GM19239 (cell line): Measurements from ENCODE around the gene FYB1.
A peak's percentile ranks its signal among the peaks of the same experiment; 100 is the strongest.
"Not testable (repeated sequence)": the region's sequence is repeated elsewhere in the genome, so short reads cannot be mapped to it uniquely, and the experiment has no call there.

ENCODE experiments used
- DNase-seq: peaks from one replicate; pipeline ENCODE4 v3.0.0; 2011; ENCODE audit warnings: low spot score; ENCODE audit not compliant: insufficient read length
- FAIRE-seq: peaks from 2 replicates; lab custom pipeline; 2011; peaks lifted over from hg19 to GRCh38; lab: Jason Lieb, UNC

The FYB1 gene

DNA sequence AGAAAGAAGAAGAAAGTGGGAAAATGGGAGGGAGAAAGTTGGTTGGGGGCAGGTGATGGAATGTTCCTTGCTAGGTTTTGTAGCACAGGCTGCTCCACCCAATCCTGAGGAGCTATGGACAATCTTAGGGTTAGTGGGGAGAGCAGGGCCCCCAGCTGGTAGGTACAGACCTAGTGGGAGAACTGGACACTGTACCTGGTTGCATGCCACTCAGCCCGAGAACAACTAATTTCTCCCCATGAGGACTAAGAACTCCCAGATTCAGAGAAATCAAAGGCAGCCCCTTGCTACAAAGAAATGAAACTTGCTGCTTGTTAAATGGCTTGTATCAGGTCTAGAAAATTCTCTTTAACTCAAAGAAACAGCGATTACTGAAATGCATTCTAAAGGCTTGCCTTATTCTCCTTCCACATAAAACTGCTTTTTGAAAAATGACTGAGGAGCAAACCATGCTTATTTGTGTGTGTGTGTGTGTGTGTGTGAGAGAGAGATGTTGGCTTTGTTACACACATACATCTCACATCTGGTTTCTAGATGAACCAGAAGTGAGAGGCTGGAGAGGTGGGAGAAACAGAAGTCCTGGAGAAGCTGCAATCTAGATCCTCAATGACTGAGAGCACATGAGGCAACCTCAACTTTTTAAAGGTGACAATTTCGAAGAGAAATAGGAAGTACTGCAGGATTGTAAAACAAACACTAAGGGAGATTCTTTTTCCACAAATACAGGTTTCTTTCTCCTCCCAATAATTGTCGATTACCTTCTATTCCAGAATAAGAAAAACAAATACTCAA is 28.9 kb downstream of the FYB1 start:
- FAIRE-seq (peak; percentile 33), DNase-seq (no peak)

DNA sequence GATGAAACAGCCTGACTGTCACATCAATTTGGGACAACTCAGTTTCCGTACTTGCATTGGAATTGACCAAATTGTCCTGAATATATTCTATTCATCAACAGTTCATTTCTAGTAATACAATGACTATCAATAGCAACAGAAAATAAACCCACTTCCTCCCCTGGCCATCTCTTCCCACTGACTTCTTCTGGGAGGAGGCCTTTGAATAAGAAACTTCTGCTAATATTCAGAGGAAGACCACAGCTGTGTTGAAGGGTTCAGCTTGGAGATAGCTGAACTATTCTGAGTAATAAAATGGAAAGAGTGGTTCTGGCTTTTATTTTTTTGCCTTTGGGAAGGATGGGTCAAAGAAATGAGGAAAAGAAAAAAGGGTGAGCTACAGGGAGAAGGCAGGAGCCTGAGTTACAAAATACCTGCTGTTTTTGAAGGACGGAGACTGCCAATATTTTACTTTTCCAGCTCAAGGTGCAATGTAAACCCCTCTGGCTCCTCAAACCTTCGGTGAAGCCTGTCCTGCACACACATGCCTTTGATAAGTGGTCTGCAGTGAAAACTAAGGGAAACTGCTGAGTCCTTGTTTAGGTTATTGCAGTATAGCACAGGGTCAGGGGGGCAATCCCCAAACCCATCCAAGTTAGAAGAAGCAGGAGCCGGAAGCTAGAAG is 29.9 kb downstream of the FYB1 start:
- peak; percentile 14 for FAIRE-seq
- DNase-seq = no peak

DNA sequence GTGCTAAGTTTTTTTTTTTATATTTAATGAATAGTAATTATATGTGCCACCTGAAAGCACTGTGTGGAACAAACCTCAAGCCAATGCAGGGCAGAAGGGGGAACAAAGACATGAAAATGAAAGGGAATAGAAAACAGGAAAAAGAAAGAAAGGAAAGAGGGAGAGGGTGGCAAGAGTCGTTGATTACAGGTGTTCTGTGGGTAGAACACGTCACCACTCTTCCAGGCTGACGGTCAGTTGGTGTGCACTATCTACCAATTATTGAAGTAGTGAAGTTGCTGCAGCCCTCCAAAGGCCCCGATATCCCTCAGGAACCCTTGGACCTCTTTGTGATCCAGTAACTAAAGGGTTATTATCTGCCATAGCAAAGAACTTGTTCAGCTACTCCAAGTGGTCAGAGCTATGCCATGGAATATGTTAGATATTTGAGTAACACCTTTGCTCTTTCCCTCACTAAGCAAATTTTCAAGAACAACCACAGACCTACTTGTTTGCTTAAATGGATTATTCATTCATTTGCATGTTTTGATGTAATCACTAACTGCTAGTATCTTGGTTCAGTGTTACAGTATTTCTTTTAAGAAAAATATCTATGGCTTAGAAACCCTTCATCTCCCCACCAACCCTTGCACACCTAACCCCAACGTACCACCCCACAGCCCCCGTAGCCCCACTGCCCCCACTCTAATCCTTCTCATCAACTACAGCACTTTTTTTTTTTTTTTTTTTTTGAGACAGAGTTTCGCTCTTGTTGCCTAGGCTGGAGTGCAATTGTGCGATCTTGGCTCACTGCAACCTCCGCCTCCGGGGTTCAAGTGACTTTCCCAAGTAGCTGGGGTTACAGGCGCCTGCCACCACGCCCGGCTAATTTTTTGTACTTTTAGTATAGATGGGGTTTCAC is 31.3 kb downstream of the FYB1 start:
- FAIRE-seq (no peak), DNase-seq (no peak)

DNA sequence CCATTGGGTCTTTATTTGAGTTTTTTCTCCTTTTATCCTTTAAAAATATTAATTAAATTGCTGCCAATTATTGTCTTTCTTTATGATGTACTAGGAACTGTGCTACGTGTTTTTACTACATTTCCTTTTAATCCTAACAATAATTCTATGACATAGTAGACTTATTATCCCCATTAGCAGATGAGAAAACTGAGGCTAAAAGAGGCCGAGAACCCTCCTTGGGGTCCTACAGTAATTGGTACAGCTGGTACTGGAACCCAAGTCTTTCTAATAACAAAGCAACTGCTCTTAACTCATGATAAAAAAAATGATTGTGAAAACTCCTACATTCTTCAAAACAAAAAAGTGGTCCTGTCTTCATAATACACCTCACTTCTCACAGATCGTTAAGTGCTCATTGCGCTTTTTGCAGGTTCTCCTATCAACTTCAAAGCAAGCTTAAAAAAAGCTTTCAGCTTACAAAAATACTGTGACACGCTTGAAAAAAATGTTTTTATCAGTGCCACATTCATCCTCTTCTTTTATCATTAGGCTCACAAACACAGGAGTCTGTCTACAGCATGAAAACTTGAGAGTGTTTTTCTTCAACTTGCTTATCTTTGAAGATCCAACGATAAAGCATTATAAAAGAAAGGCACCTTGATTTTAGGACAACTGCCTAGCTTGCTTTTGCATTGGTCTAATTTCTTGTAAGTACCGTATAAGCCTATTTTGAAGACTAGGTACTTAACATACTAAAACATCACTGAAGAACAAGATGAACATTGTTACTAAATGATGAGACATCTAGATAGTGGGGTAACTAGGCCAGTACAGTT is 32.4 kb downstream of the FYB1 start:
- DNase-seq (no peak), FAIRE-seq (no peak)

DNA sequence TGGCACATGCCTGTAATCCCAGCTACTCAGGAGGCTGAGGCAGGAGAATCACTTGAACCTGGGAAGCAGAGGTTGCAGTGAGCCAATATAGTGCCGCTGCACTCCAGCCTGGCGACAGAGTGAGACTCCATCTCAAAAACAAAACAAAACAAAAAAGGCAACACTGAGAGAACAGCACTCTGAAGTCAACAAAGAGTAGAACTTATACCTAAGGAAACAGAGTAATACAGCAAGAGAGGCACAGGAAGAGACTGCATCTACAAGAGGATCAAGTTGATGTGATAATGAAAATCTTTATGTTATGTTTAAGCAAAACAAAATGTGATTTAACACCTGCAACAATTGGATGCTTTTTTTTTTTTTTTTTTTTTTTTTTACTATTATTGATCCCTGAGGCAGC is 33.1 kb downstream of the FYB1 start:
- DNase-seq = no peak
- no peak for FAIRE-seq

DNA sequence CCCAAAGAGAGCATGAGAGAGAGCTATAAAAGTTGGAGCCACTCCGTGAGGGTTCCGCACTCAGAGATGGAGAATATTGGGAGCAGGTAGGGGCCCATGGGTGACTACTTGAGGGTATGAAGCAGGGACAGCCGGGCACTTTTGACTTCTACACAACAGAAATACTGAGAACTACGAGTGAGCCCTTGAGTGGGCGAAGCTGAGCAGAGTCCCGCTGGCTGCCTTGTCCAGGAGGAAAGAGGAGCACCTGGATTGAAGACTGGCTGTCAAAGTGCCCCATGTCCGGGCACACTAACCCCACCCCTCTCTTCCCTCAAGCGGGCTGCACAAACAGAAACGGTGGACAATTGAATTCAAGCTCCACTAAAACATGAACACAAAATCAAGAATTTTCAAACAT is 33.6 kb downstream of the FYB1 start:
- no peak for FAIRE-seq
- DNase-seq = no peak

DNA sequence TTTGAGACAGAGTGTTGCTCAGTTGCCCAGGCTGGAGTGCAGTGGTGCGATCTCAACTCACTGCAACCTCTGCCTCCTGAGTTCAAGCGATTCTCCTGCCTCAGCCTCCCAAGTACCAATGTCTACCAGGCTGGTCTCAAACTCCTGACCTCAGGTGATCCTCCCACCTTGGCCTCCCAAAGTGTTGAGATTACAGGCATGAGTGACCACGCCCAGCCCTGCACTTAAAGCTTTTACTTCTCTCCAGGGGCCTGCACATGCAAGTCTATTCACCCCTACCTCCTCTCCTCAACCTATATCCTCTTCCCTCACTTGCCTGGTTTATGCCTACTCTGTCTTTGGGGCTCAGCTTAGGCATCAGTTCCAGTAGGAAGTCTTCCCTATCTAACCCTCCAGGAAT is 39.8 kb downstream of the FYB1 start:
- DNase-seq, FAIRE-seq: not testable (repeated sequence)

DNA sequence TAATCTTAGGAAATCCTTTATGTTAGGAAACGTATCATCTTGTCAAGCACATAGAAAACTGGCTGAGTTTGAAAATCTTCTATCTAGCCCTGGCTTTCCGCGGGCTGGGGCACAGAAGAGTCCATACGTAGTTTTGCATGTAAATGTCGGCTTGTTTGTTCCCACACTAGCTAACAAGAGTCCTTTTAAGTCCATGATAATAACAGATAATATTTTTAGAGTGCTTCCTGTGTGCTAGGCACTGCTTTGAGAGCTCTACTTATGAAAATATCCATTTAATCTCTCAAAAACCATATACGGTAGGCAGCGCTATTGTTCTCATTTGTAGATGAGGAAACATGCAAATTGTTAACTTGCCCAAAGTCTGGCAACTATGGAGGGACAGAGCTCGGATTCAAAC is 40.5 kb downstream of the FYB1 start:
- DNase-seq (no peak), FAIRE-seq (no peak)

DNA sequence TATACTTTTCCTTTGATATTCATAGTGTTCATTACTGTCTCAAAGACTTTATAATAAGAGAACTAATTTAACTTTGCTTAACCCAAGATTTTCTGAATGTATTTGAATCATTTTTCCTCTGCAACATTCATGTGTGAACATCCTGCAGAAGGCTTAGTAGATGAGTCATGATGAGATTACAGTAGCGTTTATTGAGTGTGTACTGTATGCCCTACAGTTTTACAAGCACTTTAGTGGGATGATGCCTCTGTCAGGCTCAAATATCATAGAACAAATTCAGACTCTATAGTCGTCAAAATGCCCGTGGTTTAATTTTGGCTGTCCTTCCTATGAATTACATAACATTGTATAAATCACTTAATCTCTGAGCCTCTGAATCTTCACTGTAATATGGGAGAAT is 41.2 kb downstream of the FYB1 start:
- FAIRE-seq (no peak), DNase-seq (no peak)

DNA sequence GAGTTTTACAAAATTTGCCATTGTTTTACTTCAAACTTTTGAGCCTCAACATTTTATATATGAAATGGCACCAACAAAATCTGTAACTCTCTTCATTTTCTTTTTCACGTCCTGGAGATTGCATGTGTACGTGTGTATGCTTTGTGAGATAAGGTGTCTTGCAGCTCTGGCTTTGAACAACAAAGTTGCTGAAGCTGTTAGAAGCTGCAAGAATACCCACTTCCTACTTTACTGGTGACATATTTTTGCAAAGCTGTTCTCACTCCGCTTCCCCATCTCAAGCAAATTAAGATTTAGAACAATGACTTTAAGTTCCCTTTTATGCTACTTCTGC is 41.8 kb downstream of the FYB1 start:
- FAIRE-seq (no peak), DNase-seq (no peak)

DNA sequence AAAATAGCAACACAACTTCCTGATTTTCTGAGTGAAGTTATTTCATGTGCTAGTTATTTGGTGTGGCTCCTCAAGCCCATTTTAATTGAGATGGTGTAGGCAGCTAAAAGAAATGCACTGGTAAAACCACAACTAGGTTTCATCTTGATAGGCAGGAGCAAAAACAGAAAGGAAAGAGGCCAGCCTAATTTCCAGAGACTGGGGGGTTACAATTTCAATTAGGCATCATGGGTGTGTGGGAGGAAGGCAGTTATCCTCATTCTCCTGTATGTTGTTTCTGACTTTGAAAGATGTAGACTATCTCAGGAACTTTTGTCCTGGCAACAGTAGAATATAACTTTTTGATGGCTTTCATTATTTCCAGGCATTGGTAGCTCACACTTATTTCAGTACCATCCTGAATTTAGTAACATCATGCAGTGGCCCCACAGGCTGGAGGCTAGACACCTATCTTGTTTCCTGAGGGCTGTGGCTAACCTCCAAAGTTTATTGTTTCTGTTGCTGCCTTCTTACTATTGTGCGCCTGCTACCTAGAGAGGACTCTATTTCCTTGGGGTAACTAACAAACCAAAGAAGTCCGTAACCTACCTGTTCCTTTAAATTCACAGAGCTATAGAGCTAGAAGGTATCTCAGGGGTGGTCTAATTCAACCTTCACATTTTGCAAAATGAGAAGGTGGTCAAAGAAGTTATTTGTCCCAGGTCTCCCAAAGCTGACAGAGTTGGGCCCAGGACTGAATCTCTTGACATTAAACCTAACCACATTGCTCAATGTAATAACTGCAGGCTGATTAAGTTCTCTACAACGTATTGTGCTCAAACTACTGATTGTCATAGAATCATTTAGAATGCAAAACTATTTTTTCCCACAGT is 42.4 kb downstream of the FYB1 start:
- DNase-seq (no peak), FAIRE-seq (no peak)

DNA sequence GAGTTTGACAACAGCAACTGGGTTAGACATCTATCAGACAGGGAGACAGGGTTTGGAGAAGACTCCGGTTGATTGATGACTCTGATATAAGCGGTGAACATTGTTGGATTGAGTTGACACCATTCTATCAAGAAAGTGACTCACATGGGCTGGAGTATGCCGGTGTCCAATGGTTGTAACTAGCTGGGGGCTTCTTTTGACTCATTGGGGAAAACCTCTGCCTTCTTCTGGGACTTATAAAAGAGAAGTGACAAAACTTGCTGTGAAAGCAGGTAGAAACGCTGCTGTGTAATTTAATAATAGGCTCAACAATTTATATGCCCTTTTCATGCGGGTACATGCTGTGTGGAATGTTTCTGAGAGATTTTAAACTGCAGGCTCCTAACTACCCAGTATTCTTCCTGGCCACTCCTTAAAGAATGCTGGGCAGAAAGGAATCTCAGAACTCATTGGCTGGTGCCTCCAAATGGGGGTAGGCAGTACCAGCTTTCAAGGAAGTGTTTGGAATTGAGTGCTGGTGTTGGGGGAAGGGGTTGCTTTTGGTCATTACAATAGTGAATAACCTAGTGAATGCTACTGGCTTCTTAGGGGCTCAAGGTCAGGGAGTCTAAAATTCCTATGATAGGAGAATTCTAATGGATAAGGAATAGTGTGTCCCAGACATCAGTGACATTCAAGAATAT is 43.9 kb downstream of the FYB1 start:
- FAIRE-seq (no peak), DNase-seq (no peak)

DNA sequence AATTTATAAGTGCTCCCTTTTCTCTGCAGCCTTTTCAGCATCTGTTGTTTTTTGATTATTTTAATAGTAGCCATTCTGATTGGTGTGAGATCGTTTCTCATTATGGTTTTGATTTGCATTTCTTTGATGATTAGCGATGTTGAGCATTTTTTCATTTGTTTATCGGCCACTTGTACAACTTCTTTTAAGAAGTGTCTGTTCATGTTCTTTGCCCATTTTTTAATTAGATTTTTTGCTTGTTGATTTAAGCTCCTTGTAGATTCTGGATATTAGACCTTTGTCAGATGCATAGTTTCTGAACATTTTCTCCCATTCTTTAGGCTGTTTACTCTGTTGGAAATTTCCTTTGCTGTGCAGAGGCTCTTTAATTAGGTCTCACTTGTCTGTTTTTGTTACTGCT is 46.3 kb downstream of the FYB1 start:
- no peak for FAIRE-seq
- no peak for DNase-seq

DNA sequence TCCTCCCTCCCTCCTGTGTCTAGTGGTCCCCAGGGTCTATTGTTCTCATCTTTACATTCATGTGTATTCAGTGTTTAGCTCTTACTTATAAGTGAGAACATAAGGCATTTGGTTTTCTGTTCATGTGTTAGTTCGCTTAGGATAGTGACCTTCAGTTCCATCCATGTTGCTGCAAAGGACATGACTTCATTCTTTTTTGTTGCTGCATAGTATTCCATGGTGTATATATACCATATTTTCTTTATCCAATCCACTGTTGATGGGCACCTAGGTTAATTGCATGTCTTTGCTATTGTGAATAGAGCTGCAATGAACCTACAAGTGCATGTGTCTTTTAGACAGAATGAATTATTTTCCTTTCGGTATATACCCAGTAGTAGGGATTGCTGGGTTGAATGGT is 46.8 kb downstream of the FYB1 start:
- DNase-seq = no peak

DNA sequence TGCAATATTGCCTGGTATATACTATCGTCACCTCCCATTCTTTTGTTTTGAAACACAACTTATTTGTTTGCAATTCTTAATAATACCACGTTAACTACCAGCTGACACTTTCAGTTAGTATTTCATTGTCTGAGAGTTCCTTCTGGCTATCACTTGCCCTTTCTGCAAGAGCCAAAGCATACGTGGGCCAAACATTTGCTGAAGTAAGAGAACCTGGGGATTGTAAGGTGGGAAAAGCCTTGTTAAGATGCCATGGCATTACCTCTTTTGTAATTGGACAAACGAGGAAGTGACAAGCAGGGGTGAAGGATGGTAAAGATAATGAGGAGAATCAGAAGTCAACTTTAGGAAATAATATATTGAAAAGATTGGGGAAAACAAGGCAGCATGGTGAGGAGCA is 47.7 kb downstream of the FYB1 start:
- no peak for FAIRE-seq
- DNase-seq = no peak

More for the DNA sequence above, 46.8 kb downstream of the FYB1 start:
- FAIRE-seq = no peak

DNA sequence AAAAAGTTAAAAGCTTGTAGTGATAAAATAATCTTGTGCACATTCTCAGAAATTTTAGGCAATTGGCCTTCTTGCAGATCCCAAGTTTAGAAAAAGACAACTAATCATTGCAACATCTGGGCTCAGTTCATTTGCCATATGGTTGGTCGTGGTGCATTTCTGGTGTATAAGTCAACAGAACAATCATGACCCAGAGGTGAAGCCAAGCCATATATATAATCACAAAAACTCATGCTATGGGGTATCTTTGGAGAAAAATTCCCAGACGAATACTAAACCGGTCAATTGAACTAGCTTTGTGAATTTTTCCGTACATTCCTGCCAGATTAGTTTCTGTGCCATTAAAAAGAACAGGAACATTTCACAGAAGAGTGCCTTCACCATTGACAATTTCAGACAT is 50.3 kb downstream of the FYB1 start:
- FAIRE-seq (no peak), DNase-seq (no peak)

DNA sequence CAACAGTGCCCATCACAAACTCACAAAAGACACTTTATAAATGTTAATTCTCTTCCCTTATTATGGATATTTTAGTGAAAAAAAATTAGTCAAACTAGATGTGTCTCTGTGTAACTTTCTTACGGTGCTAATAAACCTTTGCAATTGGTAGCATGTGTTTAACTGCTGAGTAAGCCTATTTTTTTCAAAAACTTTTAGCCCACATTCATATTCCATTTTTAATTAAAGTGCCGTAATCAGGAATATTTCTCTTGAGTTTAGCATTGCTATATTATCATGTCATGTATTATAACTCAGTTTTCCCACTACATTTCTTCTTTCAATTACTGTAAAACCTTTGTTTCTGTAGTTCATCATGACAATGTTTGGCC is 51.4 kb downstream of the FYB1 start:
- DNase-seq (no peak), FAIRE-seq (no peak)

DNA sequence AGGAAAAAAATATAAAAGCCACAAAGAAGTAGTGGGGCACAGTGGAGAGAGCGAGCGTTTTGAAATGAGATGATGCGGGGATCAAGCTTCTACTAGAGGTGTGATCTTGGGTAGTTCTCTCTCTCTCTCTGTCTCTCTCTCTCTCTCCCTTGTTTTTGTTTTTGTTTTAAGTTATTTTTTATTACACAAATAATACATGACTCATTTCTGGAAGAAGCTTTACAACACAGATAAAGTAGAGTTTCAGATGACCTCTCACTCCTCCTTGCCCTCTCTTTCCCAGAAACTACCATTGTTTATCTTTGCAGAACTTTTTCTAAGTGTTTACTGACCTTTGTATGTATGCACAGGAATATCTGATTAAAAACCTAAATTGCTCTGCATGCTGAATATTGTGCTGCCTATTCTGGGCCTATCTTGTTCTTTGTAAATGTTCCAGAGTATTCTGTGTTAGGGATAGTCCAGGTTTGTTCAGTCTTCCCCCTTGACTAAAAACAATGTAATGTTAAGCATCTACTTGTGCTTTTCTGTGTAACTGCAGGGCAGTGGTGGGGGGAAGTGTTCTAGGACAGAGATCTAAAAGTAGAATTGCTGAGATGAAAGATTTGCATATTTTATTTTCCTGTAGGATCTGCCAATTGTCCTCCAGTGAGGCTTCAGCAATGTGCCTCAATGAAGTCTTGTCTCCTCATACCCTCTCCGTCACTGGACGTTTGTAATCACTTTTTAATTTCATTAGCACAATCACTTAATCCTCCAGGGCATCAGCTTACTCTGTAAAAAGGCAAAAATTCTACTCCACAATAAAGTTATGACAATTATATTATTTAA is 52.0 kb downstream of the FYB1 start:
- DNase-seq = no peak
- no peak for FAIRE-seq
